ENCODE data around the gene ROGDI.
"Not testable (repeated sequence)": the region's sequence is repeated elsewhere in the genome, so short reads cannot be mapped to it uniquely, and the experiment has no call there.

ROGDI gene

GRCh38 chr16:4790261-4790660 is 12.2 kb downstream of the ROGDI start:
- no peak for DNase-seq

GRCh38 chr16:4788910-4789309 is 13.5 kb downstream of the ROGDI start:
- no peak for DNase-seq

GRCh38 chr16:4788489-4788889 is 13.9 kb downstream of the ROGDI start:
- DNase-seq: no peak

- no peak for DNase-seq
Observed at GRCh38 chr16:4787627-4788482, 14.6 kb downstream of the ROGDI start, which contains the start of gene SEPTIN12. Gene SEPTIN12 (minus strand): TSS chr16:4788345. CDS start chr16:4787645, 700 bp downstream.

- DNase-seq: no peak
Observed at GRCh38 chr16:4787068-4787467, 15.4 kb downstream of the ROGDI start.

GRCh38 chr16:4785758-4786433 is 16.5 kb downstream of the ROGDI start:
- no peak for DNase-seq

GRCh38 chr16:4784444-4784987 is 17.9 kb downstream of the ROGDI start:
- DNase-seq: not testable (repeated sequence)

GRCh38 chr16:4783951-4784336 is 18.5 kb downstream of the ROGDI start:
- no peak for DNase-seq

GRCh38 chr16:4783251-4783950 is 19.0 kb downstream of the ROGDI start:
- DNase-seq: no peak

- no peak for DNase-seq
Observed at GRCh38 chr16:4780235-4780634, 22.2 kb downstream of the ROGDI start.

- DNase-seq: no peak
Observed at GRCh38 chr16:4778050-4778392, 24.4 kb downstream of the ROGDI start.

- DNase-seq: no peak
Observed at GRCh38 chr16:4777339-4778049, 24.9 kb downstream of the ROGDI start.

- DNase-seq: no peak
Observed at GRCh38 chr16:4776141-4776705, 26.2 kb downstream of the ROGDI start.

- DNase-seq: no peak
Observed at GRCh38 chr16:4775005-4775404, 27.4 kb downstream of the ROGDI start.

GRCh38 chr16:4772351-4772750 is 30.1 kb downstream of the ROGDI start:
- DNase-seq: no peak

GRCh38 chr16:4771646-4772045 is 30.8 kb downstream of the ROGDI start:
- DNase-seq: no peak

- no peak for DNase-seq
Observed at GRCh38 chr16:4769306-4769638, 33.2 kb downstream of the ROGDI start.

- DNase-seq: peak; percentile 96
Observed at GRCh38 chr16:4768549-4769305, 33.7 kb downstream of the ROGDI start.

GRCh38 chr16:4767872-4768548 is 34.4 kb downstream of the ROGDI start:
- peak; percentile 35 for DNase-seq

- DNase-seq: peak; percentile 98
Observed at GRCh38 chr16:4766875-4767628, 35.4 kb downstream of the ROGDI start, which contains the start of gene ZNF500. Gene ZNF500 (minus strand): TSS chr16:4767162. CDS start chr16:4765978, 1,184 bp downstream.
